ENCODE measurements around the gene OR11L1.

Gene OR11L1, protein sequence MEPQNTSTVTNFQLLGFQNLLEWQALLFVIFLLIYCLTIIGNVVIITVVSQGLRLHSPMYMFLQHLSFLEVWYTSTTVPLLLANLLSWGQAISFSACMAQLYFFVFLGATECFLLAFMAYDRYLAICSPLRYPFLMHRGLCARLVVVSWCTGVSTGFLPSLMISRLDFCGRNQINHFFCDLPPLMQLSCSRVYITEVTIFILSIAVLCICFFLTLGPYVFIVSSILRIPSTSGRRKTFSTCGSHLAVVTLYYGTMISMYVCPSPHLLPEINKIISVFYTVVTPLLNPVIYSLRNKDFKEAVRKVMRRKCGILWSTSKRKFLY

DNA sequence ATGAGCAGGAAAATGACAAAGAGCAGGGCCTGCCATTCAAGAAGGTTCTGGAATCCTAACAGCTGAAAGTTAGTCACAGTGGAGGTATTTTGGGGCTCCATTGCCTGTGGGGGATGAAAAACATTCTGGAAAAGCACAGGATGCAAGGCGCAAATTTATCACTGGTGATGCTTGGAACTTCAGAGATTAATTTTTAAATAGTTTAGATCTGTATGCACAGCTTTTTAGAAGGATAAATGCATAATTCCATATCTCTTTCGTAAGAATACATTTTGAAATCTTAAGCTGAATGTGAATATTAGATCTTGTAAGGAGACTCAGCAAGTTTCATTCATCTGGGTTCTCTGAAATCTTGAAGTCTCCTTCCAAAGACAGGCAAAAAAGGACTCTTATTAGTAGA lies at the start of gene OR11L1:
Gene OR11L1 (minus strand): TSS at position 101 of the 400 bp plus-strand sequence. CDS start 0 bp downstream, at position 101.
- H3K27ac ChIP-seq = no peak within 1 kb of the TSS
- DNase-seq (ENCODE audit: low read depth, low spot score) = no peak

DNA sequence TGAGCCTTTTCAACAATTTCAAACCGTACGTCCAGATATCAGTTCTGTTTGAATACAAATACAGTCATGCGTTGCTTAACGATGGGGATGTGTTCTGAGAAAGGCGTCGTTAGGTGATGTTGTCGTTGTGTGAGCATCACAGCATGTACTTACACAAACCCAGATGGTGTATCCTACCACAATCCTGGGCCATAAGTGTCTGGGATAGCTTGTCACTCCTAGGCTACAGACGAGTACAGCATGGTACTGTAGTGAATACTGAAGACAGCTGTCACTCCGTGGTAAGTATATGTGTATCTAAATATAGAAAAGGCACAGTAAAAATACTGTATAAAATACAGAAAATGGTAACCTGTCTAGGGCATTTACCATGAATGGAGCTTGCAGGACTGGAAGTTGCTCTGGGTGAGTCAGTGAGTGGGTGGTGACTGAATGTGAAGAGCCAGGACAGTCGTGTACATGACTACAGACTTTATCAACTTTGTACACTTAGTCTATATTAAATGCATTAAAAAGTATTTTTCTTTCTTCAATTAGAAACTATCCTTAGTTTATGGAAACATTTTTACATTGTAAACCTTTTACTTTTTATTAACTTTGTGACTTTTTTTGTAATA lies 43.2 kb upstream of the OR11L1 start:
- no peak for DNase-seq (ENCODE audit: low read depth, low spot score)

DNA sequence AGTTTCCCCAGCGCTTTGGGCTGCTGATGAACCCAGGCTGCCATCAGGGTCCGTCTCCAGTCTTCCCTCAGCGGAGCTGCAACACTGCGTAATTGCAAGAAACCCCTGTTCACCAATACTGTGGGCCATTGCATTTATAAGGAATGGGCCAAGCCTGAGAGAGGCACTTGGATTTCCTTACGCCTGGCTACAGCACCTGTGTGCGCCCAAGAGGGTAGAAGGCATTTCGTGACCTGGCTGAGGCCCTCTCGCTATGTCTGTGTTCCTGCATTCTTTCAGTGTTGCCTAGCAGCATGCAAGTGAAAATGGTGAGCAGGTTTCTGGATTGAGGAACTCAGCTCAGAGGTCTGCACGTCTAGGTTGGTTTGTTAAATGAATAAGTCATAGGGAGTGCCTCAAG lies 41.6 kb upstream of the OR11L1 start:
- no peak for DNase-seq (ENCODE audit: low read depth, low spot score)
- no peak overlapping the region for H3K27ac ChIP-seq

More for the DNA sequence above, 43.2 kb upstream of the OR11L1 start:
- no peak overlapping the region for H3K27ac ChIP-seq

DNA sequence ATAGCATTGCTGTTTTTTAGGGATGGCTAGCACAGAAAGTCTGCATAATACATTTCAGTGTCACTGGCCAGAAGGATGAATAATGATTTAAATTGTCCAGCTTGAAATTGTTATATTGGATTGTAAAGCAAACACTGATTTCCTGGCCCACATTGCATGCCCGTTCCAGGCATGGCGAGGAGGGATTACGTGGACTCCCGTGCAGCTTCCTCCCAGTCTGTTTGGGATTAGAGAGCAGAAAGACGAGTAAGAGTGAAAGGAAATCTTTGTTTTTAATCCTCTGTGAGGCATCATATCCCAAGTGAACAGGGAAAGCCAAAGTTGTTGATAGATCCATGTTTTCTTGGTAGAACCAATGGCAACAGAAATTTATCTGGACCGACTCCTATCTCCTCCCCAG lies 23.7 kb upstream of the OR11L1 start:
- H3K27ac ChIP-seq = no peak overlapping the region
- no peak for DNase-seq (ENCODE audit: low read depth, low spot score)

DNA sequence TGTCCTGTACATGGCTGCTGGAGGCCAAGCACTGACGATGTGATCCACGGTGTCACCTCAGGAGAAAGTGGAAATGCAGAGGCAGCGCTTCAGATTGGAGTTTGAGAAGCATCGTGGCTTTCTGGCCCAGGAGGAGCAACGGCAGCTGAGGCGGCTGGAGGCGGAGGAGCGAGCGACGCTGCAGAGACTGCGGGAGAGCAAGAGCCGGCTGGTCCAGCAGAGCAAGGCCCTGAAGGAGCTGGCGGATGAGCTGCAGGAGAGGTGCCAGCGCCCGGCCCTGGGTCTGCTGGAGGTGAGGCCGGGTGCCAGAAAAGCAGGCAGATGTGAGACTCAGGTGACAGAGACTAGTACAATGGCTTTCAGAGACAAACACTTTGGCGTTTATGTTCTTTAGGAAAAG lies 22.9 kb upstream of the OR11L1 start:
- DNase-seq (ENCODE audit: low read depth, low spot score) = no peak
- no peak overlapping the region for H3K27ac ChIP-seq

DNA sequence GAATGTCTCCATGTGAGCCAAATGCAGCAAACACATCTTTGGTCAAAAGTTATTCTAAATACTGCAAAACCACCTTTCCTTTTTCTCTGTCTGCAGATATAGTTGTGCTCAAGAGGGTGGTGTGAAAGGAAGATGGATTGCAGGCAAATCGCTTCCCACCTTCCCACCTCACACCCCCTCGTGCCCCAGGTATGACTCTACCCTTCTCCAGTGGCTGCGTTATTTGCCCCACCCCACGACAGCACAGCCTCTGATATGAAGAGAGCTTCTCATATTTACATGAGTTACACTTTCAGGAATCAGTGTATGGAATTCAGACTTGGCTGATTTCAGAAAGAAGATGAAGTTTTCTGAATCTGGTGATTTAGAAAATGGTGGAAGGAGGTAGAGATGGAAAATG lies 21.1 kb upstream of the OR11L1 start:
- DNase-seq (ENCODE audit: low read depth, low spot score) = no peak
- no peak overlapping the region for H3K27ac ChIP-seq

DNA sequence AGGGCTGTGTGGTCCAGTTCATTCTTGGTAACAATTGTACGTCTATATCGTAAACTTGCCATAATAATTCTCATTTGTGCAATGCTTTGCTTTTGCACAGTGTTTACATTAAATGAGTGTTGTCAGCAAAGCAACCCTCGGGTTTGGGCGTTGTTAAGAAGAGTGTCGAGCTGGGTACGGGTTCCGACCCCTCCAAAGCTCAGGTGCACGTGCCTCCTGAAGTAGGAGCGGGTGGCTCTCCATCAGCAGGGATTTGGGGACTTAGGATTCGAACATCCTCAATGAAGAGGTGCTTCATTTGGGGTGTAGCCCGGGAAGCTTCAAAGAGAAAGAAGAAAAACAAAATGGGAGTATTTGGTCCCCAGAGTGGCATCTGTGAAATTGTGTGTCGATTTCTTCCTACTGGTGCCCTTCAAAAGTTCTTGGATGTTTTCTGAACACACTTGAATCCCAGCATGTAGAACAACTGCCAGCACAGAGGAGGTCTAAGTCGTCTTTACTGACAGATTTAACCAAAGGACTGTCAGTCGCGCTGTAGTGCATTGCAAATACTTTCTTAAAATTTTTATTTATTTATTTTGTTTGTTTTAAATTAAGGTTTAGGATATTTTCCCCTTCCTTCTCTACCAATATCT lies 16.4 kb upstream of the OR11L1 start:
- no peak overlapping the region for H3K27ac ChIP-seq
- DNase-seq (ENCODE audit: low read depth, low spot score) = no peak

DNA sequence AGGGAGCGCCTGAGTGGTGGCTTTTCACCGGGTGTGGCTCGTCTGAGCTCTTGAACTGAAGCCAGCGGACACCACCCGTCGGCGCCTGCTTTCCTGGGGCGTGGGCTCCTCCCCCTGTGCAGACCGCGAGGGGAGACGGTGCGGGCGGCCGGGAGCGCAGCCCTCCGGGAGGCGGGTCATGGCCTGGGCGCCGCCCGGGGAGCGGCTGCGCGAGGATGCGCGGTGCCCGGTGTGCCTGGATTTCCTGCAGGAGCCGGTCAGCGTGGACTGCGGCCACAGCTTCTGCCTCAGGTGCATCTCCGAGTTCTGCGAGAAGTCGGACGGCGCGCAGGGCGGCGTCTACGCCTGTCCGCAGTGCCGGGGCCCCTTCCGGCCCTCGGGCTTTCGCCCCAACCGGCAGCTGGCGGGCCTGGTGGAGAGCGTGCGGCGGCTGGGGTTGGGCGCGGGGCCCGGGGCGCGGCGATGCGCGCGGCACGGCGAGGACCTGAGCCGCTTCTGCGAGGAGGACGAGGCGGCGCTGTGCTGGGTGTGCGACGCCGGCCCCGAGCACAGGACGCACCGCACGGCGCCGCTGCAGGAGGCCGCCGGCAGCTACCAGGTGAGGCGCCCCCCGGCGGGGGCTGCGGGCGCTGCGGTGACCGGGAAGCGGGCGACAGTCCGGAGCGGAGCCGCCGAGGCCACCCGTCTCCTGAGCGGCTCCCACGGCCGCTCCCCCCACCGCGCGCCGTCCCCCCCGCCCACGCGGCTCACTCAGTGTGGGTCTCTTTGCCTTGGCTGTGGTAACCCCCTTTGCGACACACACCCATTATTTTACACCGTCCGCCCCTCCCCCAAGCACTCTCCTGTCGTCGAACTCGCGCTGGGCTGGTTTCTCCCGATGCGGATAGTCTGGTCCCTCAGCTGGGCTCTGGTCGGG lies 15.6 kb upstream of the OR11L1 start, which contains the start of gene TRIM58:
Gene TRIM58 (plus strand): TSS at position 119 of the 916 bp plus-strand sequence. CDS start 60 bp downstream, at position 179.
- no peak within 1 kb of the TSS for H3K27ac ChIP-seq
- DNase-seq (ENCODE audit: low read depth, low spot score) = no peak

DNA sequence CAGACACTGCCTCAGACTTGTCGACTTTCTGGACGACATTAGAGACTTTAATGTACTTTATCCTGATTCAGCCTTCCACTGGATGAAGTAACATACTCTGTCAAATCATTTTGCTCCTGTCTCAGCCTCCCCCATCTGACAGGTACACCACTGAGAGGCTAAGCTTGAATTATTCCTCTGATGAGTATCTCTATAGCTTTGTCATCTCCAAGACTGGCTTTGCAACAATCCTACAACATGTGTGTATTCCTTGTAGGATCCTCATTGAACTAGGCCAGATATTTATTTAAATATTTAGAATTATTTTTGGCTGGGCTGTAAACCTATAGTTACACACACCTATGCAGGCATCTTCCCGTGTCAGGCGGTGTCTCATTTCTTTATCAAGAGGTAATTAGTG lies 14.2 kb upstream of the OR11L1 start:
- no peak for DNase-seq (ENCODE audit: low read depth, low spot score)
- no peak overlapping the region for H3K27ac ChIP-seq

DNA sequence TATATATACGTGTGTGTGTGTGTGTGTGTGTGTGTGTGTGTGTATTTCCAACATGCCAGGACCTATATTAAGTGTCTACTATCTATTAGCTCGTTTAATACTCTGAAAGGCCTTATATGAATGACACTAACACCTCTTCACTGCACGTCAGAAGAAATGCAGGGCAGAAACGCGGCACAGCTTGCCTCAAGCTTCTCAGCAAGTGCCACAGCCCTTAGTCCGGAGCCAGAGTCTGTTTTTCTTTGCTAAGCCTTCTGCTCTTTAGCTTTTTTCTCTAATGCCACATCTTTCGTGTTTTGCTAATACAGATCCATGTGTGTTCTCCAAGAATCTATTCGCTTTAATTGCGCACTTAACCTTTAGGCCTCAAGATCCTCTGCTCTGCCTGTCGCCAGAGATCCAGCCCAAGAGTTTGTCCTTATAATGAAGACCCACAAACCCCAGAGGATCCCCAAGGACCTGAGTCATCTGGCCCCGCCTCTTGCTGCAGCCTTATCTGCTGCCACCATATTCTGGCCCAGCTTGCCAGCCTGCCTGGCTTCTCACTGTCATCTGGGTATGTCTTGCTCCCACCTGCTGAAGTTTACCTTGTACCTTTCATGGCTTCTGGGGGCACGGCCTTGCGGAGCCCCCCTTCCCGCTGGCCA lies 13.3 kb upstream of the OR11L1 start:
- H3K27ac ChIP-seq = no peak overlapping the region
- no peak for DNase-seq (ENCODE audit: low read depth, low spot score)

DNA sequence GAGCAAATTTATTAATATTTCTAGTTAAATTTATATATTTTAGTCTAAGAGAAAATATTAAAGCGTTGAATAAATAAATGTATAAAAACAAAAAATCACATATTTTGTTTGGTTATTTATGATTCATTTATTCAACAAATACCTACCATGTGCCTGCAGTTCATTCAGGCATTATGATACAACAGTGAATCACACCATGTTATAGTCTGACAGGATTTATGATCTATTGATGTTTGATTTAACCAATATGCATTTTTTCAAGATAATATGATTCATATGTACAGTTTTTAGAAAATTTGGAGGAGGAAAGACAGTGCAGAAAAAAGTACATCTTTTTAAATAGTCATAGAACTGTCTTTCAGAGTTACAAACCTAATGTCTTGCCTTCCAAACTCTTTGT lies 7.9 kb upstream of the OR11L1 start:
- DNase-seq (ENCODE audit: low read depth, low spot score) = no peak
- H3K27ac ChIP-seq = no peak overlapping the region

DNA sequence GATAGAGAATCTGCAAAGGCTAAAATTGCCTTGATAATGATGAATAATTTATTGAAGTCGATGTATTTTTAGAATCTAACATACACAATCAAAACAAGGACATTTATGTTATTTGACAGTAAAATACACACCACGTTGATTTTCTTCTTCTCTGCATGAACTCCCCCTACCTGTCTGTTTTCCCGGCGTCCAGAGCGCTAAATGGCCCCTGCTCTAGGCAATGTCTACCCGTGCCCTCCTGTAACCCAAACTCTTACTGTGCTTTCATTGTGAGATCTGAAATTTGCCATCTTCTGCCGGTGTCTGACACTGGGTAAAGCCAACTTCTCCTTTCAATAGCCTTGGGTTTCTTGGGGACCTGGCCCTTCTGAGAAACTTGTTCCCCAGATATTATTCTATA lies 6.7 kb upstream of the OR11L1 start:
- H3K27ac ChIP-seq = no peak overlapping the region
- DNase-seq (ENCODE audit: low read depth, low spot score) = no peak

DNA sequence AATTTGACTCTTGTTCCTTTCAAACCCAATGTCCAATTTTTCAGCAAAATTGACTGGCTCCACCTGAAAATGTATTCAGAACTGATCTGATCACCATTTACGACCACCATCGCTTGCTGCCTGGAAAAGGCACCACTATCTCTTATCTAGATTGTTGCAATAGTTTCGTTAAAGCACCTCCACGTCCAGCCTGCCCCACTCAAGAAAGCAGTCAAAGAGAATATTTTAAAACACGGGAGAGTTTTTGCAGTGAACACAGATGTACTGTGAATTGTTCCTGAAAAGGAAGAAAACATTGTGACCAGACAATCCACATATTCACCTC lies 4.0 kb upstream of the OR11L1 start:
- DNase-seq (ENCODE audit: low read depth, low spot score) = no peak
- no peak overlapping the region for H3K27ac ChIP-seq

DNA sequence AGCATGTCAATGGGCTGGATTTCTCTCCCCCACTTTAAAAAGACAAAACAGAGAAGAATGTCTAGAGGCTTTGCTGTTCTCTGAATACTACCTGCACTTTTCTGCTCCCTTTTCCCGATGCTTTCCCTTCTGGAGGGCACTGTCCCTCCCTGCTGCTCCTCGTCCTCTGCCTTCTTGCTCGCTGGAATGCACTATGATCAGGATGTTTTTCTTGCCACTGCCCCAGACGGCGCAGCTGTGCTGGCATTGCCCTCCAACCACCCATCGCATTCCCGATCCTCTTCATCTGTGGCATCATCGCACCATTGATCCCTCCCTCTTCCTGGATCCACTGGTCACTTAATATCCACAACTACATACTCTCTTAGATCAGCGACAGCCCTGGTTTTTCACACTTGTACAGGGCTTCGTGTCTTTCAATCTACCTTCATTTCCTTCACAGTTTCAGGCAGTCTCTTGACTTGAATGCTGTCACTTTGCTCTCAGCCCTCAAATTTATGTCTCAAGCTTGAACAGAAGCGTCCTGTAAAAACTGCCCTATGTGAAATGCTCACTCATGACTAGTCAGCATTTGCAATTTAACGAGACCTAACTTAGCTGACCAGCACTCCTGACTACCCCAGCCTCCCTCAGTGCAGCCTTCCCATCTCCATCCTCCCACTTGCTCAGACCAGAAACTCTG lies 3.5 kb upstream of the OR11L1 start:
- H3K27ac ChIP-seq = no peak overlapping the region
- no peak for DNase-seq (ENCODE audit: low read depth, low spot score)

DNA sequence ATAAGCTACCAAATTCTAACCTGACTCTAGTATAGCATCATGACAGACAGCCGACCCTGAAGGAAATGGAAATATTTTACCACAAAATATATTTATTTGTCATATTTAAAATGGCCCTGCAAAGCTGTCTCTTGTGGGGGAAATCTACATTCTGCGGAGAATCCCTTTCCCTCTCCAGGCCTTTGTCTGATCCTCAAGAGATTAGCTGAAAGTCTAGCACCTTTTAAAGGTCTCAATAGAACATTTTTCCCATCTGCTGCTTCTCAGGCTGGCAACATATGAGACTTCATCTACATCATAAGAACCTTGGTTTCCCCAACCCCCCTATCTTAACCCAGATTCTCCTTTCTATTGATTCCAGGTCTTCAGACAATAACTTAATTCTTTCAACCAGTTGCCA lies 1.7 kb upstream of the OR11L1 start:
- H3K27ac ChIP-seq = no peak overlapping the region
- DNase-seq (ENCODE audit: low read depth, low spot score) = no peak

DNA sequence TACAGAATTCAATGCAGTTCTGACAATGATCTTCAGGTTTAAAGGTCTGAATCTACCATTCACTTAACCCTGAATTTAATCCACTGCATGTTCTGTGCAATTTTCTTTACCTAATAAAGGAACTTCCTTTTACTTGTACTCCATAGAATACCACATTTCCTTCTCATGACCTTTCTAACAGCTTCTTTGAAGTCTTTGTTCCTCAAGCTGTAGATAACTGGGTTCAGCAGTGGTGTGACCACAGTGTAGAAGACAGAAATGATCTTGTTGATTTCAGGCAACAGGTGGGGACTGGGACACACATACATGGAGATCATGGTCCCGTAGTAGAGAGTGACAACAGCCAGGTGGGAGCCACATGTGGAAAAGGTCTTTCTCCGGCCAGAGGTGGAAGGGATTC lies 878 bp downstream of the OR11L1 start:
- DNase-seq (ENCODE audit: low read depth, low spot score) = no peak
- no peak overlapping the region for H3K27ac ChIP-seq

DNA sequence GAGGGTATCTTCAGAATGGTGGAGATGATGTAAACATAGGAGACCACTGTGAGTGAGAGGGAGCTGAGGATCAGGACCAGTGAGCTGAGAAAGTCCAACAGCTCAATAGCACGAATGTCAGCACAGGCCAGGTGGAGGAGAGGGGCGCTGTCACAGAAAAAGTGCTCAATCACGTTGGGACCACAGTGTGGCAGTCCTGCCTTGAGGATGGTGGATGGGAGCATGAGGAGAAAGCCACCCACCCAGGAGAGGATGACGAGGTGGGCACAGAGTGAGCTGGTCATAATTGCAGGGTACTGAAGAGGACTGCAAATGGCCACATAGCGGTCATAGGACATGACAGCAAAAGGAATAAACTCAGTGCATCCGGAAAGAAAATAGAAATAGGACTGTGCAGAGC lies 8.1 kb downstream of the OR11L1 start:
- no peak overlapping the region for H3K27ac ChIP-seq
- no peak for DNase-seq (ENCODE audit: low read depth, low spot score)

DNA sequence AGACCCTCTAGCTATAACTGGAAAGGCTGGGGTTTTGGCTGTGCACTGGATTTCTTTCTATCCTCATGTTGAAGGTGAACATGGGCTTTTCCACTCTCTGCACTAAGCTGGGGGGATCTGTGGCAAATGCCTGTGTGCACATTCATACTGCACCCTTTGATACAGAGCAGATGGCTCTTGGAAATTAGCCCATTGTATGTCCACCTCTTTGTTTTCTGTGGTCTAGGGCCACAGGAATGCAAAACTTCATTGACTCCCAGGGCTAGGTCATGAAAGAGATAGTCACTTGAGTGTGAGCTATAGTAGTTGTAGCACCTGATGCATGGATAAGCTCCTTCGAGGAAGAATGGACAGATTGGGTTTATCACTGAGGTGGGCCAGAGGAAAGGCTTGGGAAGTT lies 12.0 kb downstream of the OR11L1 start:
- DNase-seq (ENCODE audit: low read depth, low spot score) = no peak
- no peak overlapping the region for H3K27ac ChIP-seq

DNA sequence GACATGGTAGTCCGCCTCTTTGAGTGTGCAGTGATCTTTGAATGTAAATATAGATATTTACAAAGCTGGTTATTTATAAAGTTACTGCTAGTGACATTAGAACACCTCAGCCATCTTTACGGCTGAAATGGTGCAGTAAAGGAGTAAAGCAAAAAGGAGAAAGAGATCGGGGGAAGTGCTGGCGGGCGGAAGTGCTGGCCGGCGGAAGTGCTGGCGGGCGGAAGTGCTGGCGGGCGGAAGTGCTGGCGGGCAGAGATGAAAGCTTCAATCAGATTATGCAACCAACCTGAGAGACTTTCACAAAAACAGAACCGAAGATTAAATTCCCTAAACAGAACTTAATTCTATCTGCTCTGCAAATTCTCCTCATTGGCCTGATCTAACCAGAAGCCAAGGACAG lies 16.3 kb downstream of the OR11L1 start:
- H3K27ac ChIP-seq = no peak overlapping the region
- no peak for DNase-seq (ENCODE audit: low read depth, low spot score)

DNA sequence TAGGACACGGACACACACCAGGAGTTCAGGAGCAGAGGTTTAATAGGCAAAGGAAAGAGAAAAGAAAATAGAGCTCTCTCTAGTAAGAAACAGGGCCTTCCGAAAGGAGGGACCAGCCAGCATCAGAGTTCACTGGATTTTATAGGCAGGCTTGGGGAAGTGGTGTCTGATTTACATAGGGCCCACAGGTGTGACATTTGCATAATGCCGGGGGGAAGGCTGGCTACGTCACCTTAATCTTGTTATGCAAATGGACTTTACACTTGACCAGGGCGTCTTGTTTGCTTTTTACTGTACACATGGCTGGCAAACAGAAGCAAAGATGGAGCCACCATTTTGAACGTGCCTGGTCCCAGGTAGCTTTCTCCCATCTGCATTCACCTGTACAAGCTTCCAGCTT lies 17.7 kb downstream of the OR11L1 start, which contains the start of gene OR14A16:
Gene OR14A16 (minus strand): TSS at position 97 of the 400 bp plus-strand sequence. CDS start 8,390 bp downstream, outside the sequence.
- no peak within 1 kb of the TSS for H3K27ac ChIP-seq
- DNase-seq (ENCODE audit: low read depth, low spot score) = no peak

Measured in epithelial cell of prostate (primary cell).